IPS-20b (cell line): ENCODE data around the gene KLHL29.

Experiments
- H3K27ac ChIP-seq: one replicate; pipeline ENCODE4 v1.5.1; 2013; ENCODE audit warnings: low read length
- H3K27me3 ChIP-seq: 2 replicates; pipeline ENCODE4 v1.6.1; 2013; ENCODE audit warnings: mild to moderate bottlenecking, low read length, inconsistent platforms; ENCODE audit not compliant: insufficient read depth
- H3K36me3 ChIP-seq: 2 replicates; pipeline ENCODE4 v1.6.1; 2013; ENCODE audit warnings: low read depth, mild to moderate bottlenecking, inconsistent platforms, low read length, moderate library complexity; ENCODE audit not compliant: insufficient read depth
- H3K4me1 ChIP-seq: 2 replicates; pipeline ENCODE4 v1.6.1; 2013; ENCODE audit warnings: mild to moderate bottlenecking, control low read depth, inconsistent platforms, low read length, moderate library complexity; ENCODE audit not compliant: insufficient read depth
- H3K4me3 ChIP-seq: 2 replicates; pipeline ENCODE4 v1.5.1; 2013; ENCODE audit warnings: mild to moderate bottlenecking, low read length, inconsistent platforms
- H3K9ac ChIP-seq: 2 replicates; pipeline ENCODE4 v1.6.1; 2013; ENCODE audit warnings: low read depth, mild to moderate bottlenecking, inconsistent platforms, low read length, moderate library complexity
- H3K9me3 ChIP-seq: 2 replicates; pipeline ENCODE4 v1.6.1; 2013; ENCODE audit warnings: mild to moderate bottlenecking, low read depth, low read length, inconsistent platforms; ENCODE audit not compliant: insufficient read depth

The KLHL29 gene

DNA sequence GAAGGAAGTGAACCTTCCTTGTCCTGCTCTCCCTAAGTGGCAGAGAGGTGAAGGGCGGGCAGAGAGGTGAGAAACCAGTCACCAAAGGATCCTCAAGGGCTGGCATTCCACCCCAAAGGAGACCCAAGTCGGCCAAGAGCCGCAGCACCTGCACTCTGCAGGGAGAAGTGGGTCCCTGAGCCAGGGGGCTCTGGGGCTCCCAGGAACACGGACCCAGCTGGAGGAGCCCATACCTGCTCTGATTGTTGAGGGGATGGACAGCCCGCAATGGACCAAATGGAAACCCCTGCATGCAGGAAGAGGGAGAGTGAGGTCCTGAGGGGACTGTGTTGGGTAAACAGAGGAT lies 308.6 kb downstream of the KLHL29 start:
- H3K9me3 ChIP-seq: no peaks in the 10 kb centered on the region
- H3K4me1 ChIP-seq: no peaks in the 10 kb centered on the region; the same call in 1 of the 2 replicates
- no peak overlapping the region for H3K4me3 ChIP-seq
- H3K9ac ChIP-seq: no peak overlapping the region
- no peaks in the 10 kb centered on the region for H3K27me3 ChIP-seq
- no peaks in the 10 kb centered on the region for H3K36me3 ChIP-seq
- no peak overlapping the region for H3K27ac ChIP-seq

DNA sequence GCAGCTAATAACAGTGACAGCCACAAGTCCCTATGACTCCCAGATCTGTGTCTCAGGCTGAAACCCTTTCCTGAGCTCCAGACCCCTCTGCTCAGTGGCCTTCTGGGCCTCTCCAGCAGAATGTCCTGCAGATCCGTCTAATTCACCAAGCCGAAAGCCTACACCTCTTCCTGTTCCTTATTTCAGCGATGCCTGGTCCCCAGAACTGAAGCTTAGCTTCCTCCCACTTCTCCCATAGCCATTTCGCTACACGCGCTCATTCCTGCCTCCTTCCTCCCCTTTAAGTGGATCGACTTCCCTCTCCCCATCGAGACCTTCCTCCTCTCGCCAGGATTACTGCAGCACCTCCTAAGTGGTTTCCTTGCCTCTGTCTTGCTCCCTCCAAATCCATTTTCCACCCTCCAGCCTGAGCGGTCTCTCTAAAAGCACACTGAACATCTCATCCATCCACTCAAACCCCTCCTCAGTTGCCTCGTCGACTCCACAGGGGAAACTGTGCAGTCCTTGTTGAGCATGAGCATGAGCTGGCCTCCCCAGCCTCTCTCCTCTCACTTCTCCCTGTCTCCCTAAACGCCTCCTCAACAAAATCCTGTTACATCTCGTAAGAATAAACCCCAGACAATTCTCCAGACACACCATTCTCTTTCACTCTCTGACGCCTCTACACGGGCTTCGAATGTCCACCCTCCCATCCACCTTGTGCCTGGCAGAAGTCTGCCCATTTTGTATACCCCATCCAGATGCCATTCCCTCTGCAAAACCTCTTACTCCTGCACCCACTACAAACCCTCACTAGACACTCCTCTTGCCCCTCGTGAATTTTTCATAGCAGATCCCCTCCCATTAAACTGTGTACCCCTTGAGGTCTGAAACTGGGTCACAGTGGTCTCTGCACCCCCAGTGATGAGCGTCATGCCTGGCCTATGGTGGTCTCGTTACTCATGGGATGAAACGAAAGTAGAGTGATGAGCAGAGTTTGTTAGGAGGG lies 309.4 kb downstream of the KLHL29 start:
- Histone ChIP-seq H3K27me3 (no peaks in the 10 kb centered on the region), H3K36me3 (no peaks in the 10 kb centered on the region), H3K27ac (no peak overlapping the region), H3K4me1 (peaks cover 3% of the 10 kb centered on the region; the same call in 1 of the 2 replicates), H3K9ac (no peak overlapping the region), H3K9me3 (no peaks in the 10 kb centered on the region), H3K4me3 (no peak overlapping the region)

DNA sequence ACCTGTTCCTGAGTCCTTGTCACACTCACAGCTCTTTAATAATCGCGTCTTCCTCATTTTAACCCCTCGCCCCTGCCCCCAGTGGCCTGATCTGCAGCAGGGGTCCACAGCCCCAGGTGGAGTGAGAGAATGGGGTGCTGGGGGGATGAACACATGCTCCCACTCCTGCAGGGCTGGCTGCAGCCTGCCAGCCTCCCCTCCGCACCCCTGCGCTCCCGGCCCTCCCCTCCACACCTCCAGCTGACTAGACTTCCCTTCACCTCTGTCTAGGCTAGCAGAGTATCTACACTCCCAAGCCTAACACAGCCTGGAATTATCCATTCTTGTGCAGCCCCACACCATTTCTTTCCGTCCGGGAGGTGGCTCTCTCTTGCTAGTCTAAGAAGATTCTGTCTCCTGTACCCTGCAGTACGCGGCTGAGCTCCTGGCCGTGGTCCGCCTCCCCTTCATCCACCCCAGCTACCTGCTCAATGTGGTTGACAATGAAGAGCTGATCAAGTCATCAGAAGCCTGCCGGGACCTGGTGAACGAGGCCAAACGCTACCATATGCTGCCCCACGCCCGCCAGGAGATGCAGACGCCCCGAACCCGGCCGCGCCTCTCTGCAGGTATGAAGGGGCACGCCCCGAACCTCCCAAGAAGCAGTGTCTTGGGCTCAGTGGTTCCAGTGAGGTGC lies 310.4 kb downstream of the KLHL29 start:
- Histone ChIP-seq H3K9me3 (no peaks in the 10 kb centered on the region), H3K27me3 (no peaks in the 10 kb centered on the region), H3K4me1 (peaks cover 3% of the 10 kb centered on the region; the same call in 1 of the 2 replicates), H3K27ac (no peak overlapping the region), H3K4me3 (no peak overlapping the region), H3K36me3 (0 out of 2 replicates have a peak, but pooled peaks cover 3% of the 10 kb centered on the region), H3K9ac (no peak overlapping the region)

- Histone ChIP-seq H3K4me3 (no peak overlapping the region), H3K4me1 (peaks cover 3% of the 10 kb centered on the region; the same call in 1 of the 2 replicates), H3K27me3 (no peaks in the 10 kb centered on the region), H3K9me3 (no peaks in the 10 kb centered on the region), H3K27ac (no peak overlapping the region), H3K9ac (no peak overlapping the region), H3K36me3 (0 out of 2 replicates have a peak, but pooled peaks cover 3% of the 10 kb centered on the region)
These were observed 311.1 kb downstream of the KLHL29 start for GRCh38 chr2:23695890-23696751.

- Histone ChIP-seq H3K27me3 (no peaks in the 10 kb centered on the region), H3K4me3 (no peak overlapping the region), H3K36me3 (0 out of 2 replicates have a peak, but pooled peaks cover 3% of the 10 kb centered on the region), H3K27ac (no peak overlapping the region), H3K9ac (no peak overlapping the region), H3K4me1 (peaks cover 3% of the 10 kb centered on the region; the same call in 1 of the 2 replicates), H3K9me3 (no peaks in the 10 kb centered on the region)
These were observed 311.7 kb downstream of the KLHL29 start for GRCh38 chr2:23696752-23697045.

- no peak overlapping the region for H3K27ac ChIP-seq
- H3K9ac ChIP-seq: no peak overlapping the region
- 0 out of 2 replicates have a peak, but pooled peaks cover 3% of the 10 kb centered on the region for H3K36me3 ChIP-seq
- no peaks in the 10 kb centered on the region for H3K9me3 ChIP-seq
- H3K27me3 ChIP-seq: no peaks in the 10 kb centered on the region
- peaks cover 3% of the 10 kb centered on the region; the same call in 1 of the 2 replicates for H3K4me1 ChIP-seq
- no peak overlapping the region for H3K4me3 ChIP-seq
These were observed 312.5 kb downstream of the KLHL29 start for GRCh38 chr2:23697256-23698075.

GRCh38 chr2:23698116-23698693 lies 313.2 kb downstream of the KLHL29 start:
- no peaks in the 10 kb centered on the region for H3K9me3 ChIP-seq
- no peak overlapping the region for H3K27ac ChIP-seq
- H3K4me1 ChIP-seq: peaks cover 3% of the 10 kb centered on the region; the same call in 1 of the 2 replicates
- H3K9ac ChIP-seq: no peak overlapping the region
- 0 out of 2 replicates have a peak, but pooled peaks cover 3% of the 10 kb centered on the region for H3K36me3 ChIP-seq
- H3K27me3 ChIP-seq: no peaks in the 10 kb centered on the region
- H3K4me3 ChIP-seq: no peak overlapping the region

DNA sequence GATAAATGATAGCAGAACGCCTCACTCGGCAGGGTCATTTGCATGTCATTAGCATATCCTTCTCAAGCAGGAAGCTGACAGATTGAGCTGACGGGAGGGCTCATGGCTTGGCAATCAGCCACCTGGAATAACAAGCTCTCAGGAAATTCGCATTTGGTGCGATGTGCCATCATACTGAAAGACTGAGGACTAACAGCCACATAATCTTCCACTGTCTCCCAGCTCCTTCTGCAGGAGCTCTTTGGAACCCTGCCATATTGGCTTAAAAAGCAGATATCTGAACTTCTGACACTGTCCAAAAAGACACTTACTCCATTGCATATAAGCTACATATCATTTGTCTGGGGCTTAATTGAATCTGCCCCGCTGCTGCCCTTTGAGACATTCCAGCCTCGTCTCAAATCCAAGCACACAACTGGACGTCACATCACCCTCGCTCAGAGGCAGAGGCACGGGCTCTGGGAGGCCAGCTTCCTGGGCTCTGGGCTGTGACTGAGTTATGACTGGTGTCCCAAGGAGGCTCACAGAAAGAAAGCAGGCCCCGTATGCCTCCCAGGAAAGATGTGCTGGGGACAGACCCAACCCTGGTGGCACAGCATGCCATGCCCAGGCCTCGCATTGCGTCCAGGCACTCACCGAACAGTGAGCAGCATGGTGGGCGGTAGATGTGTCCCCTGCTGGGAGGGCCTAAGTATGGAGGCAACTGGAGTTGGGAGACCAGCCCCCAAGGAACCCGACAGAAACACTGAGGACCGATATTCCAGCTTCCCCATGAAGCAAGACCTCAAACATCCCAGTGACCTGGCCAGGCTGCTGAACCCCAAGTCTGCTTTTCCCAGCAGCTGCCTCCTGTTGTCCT lies 314.0 kb downstream of the KLHL29 start:
- Histone ChIP-seq H3K9ac (no peak overlapping the region), H3K9me3 (no peaks in the 10 kb centered on the region), H3K27ac (no peak overlapping the region), H3K36me3 (0 out of 2 replicates have a peak, but pooled peaks cover 3% of the 10 kb centered on the region), H3K4me1 (peaks cover 3% of the 10 kb centered on the region; the same call in 1 of the 2 replicates), H3K27me3 (no peaks in the 10 kb centered on the region), H3K4me3 (no peak overlapping the region)

GRCh38 chr2:23699580-23699925 lies 314.6 kb downstream of the KLHL29 start:
- Histone ChIP-seq H3K4me3 (no peak overlapping the region), H3K9ac (no peak overlapping the region), H3K9me3 (no peaks in the 10 kb centered on the region), H3K4me1 (peaks cover 3% of the 10 kb centered on the region; the same call in 1 of the 2 replicates), H3K27me3 (no peaks in the 10 kb centered on the region), H3K27ac (no peak overlapping the region), H3K36me3 (0 out of 2 replicates have a peak, but pooled peaks cover 3% of the 10 kb centered on the region)

GRCh38 chr2:23700627-23701026 lies 315.6 kb downstream of the KLHL29 start:
- H3K9ac ChIP-seq: no peak overlapping the region
- H3K27me3 ChIP-seq: no peaks in the 10 kb centered on the region
- H3K4me1 ChIP-seq: peaks cover 3% of the 10 kb centered on the region; the same call in 1 of the 2 replicates
- H3K4me3 ChIP-seq: no peak overlapping the region
- H3K36me3 ChIP-seq: 0 out of 2 replicates have a peak, but pooled peaks cover 3% of the 10 kb centered on the region
- H3K27ac ChIP-seq: no peak overlapping the region
- H3K9me3 ChIP-seq: no peaks in the 10 kb centered on the region
